HG02571 (cell line): ENCODE measurements around the gene B3GNT4.
"Not testable (repeated sequence)": the region's sequence is repeated elsewhere in the genome, so short reads cannot be mapped to it uniquely, and the experiment has no call there.

Source experiments
- ATAC-seq: cut with Tn5 transposase; IDR thresholded peaks from one replicate; pipeline ENCODE4 v1.9.1; 2021; ENCODE audit warnings: mild to moderate bottlenecking, moderate library complexity; ENCODE audit not compliant: unreplicated experiment

B3GNT4 gene

GRCh38 chr12:122208073-122208820, 4.7 kb downstream of the B3GNT4 start:
- ATAC-seq = no peak

- ATAC-seq = no peak
These were observed 12.3 kb downstream of the B3GNT4 start for GRCh38 chr12:122215771-122216170.

DNA sequence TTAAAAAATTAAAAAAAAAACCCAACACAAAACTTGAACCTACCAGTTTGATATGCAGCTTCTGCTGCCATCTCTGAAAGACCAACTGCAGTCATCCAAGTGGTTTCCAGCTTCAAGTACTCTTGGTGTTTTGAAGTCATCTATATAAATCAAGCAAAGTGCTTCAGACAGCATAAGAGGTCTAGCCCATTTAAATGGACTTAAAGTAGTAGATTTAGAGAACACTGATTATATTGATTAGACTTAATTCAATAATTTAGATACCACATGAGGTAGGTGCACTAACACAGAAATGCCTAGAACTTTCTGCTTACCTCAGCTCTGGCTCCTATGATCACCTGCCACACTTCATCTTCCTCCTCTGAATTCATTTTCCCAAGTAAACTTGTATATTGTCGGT, 12.9 kb downstream of the B3GNT4 start:
- no peak for ATAC-seq

- peak; percentile 81 for ATAC-seq
These were observed 22.3 kb downstream of the B3GNT4 start, which contains the start of gene DIABLO for GRCh38 chr12:122225683-122226365. DIABLO (minus strand) TSS chr12:122226052; CDS start chr12:122226014, 38 bp downstream.

- ATAC-seq = no peak
These were observed 23.0 kb downstream of the B3GNT4 start for GRCh38 chr12:122226366-122227125.

- ATAC-seq = no peak
These were observed 23.8 kb downstream of the B3GNT4 start for GRCh38 chr12:122227341-122227740.

DNA sequence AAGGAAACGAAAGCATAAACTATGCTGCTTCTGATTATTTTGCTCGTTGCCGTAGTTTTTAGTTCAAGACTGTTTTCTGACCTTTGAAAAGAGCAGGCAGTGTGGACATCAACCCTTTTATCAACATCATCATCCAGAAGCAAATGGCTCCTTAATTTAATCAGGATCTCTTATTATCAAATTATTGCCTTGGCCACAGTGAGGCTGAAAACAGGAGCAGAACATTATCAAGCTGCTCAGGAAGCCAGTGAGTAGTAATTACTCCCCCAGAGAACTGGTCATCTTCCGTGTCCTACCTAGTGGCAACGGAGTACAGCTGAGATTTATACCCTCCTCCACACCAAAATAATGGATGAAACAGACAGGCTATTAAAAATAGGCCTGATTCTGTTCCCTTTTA, 24.6 kb downstream of the B3GNT4 start:
- no peak for ATAC-seq

DNA sequence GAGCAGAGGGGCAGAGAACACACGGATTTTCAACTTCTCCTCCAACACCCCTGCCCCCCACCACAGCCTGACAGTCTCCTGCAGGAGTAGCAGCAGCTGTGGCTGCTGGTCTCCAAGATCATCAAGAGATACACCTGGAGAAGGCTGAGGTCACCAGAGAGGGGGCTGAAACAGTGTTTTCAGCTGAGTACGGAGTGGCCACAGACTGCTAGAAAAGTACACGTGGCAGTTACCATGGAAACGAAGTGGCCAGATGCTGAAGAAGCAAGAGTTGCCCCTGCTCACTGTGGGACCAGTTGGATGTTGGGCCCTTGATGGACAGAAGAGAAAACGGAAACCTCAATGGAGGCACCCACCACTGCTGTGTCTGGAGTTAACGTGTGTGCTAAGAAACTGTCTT, 27.3 kb downstream of the B3GNT4 start:
- ATAC-seq = no peak

DNA sequence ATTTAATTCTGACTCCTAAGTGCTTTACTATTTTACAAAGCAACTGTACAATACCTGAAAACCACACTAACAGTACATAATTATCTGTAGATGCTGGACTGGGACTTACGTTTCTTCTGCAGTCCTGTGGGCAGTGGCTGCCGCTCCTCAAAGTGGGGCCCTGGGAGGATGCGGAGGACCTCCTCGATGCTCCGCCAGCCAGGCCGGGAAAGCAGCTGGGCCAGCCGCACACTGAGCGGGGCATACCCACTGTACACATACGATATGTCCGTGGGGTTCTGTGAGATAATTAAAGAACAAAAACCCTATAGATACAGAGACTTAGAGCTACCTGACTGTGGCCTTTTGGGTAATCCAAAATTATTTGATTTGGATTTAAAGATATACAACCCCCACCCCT, 29.2 kb downstream of the B3GNT4 start:
- no peak for ATAC-seq

DNA sequence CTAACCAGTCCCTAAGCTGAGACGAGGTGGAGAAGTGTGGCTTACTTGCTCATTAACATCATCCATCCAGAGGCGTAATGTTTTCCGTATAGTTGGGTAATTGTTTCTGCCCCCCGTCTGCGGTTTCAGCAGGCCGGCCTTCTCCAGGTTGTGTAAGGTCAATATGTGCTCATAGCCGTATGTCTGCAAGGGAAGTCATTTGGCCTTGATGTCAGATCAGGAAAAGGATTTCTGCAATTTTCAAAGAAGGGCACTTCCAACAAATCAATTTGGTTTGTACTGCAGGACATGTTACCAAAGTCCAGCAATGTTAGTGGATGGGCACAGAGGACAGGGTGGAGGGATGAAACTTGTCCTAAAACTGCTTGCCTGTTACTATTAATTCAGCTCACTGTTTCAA, 32.2 kb downstream of the B3GNT4 start:
- ATAC-seq = no peak

DNA sequence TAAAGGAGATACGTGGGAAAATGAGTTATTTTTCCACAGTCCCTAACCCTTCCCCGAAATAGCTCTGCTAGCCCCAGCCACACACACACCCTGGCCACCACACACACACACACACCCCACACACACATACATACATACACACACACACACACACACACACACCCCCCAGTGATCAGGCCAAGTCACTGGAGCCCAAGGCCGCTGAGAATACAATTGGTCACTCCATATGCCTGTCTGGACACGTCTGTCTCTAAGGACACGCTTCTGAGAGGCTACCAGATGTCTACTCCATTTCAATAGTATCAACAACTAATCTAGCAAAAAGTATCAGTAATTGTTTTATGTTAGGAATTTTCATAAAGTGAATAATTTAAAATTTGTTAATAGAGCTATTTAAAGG, 35.4 kb downstream of the B3GNT4 start:
- ATAC-seq = no peak

DNA sequence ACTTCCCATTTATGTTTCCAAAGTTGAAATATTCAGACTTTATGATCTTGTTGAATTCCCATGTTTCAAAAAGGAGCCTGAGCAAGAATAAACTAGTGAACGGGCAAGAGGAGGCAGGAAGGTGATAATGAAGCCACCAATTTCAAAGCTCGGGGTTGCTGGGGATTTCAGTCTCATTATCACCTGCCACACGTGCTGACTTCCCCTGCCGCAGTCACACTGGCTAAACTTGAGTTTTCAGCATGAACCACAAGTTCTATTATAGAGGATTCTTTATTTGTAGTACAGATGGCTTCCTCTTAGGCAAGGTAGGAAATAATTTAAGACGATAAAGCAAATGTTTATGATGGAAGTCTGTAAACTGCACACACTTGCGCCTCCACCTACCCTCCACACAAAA, 40.5 kb downstream of the B3GNT4 start:
- ATAC-seq = no peak

DNA sequence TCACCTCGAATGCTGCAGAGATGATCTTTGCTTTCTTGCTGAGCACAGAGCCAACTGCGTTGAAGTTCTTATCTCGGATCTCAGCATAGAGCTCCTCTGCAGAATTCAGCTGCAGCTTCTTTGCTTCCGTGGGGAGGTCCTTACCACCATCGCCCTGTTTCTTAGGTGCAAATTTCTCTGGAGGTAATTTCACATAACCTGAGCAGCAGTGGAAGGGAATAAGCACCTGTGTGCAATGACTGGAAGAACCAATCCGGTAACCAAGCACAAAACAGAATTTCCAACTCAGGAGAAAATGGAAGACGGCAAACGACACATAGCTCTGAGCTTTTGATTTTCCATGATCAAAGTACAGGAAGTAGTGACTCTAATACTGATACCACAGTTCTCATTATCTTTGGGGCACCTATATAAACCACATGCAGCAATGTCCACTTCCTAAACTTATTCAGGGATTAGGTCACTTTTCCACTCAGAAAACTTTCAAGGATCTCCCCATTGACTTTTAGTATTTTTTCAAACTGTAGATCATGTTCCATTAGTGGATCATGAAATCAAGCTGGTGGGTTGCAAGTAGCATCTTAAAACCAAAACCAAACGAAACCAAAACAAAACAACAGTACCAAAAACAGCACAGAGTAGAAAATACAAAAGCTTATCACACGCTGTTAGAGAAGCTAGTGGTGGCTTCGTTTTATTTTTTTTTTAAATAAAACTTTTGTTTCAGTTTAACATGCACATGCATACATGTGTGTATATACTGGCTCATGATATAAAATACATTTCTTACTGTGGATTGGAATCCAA, 41.3 kb downstream of the B3GNT4 start:
- ATAC-seq = no peak

GRCh38 chr12:122245553-122245952, 42.0 kb downstream of the B3GNT4 start:
- ATAC-seq = no peak

DNA sequence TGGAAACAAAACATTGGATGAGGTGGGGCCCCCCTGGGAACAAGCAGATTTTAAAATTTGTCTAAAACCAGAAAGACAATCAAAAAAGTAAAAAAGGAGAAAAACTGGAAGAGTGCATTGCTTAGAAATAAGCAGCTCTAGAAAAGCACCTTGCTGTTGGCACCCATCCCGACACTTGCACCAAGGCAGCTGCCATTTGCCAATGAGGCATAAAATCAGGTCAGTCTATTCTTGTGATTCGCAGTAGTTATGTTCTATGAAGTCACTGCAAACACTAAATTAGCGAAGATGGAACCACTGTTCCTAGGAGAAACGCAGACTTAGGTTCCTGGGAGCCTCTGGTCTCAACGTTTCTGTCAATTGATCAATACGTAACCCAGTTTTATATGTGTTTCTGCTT, 46.5 kb downstream of the B3GNT4 start:
- no peak for ATAC-seq

DNA sequence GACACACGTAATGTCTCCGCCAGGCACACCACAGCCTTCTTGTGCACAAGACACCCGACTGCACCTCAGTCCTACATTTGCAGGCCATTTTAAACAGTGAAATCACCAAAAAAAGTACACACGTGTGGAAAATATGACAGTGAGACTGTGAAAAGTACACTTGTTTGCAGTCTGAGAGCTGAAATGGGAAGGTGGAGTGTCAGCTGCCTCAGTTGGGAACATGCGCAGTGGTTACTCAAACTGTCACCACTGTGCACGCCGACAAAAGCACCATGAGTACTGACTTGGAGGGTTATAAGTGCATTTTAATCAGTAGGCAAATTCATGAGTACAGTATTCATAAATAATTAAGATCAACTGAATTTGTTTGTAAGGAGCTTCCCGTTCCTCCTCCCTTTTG, 47.0 kb downstream of the B3GNT4 start:
- ATAC-seq = no peak

GRCh38 chr12:122258462-122258861, 55.0 kb downstream of the B3GNT4 start:
- ATAC-seq = not testable (repeated sequence)
